Measurements from ENCODE around the gene POLE3.
"Not testable (repeated sequence)": the region's sequence is repeated elsewhere in the genome, so short reads cannot be mapped to it uniquely, and the experiment has no call there.

GRCh38 chr9:113365652-113366051, 44.8 kb downstream of the POLE3 start:
- not testable (repeated sequence) for TF ChIP-seq CTCF (conservative IDR thresholded peaks at IDR 0.05; ENCODE audit: low read length); EZH2phosphoT487 (IDR thresholded peaks at IDR 0.05; ENCODE audit: borderline replicate concordance, low read depth, low read length)
